ENCODE measurements around the gene NOP9. TPM values are rescaled to one million over a fixed set of nuclear protein-coding genes. Genes with fewer than 3 reads are reported as not detected.

NOP9 gene
- total and polyA plus RNA-seq, 8 donors = 22.4 to 28.4 (median 25.1) TPM

GRCh38 chr14:24280797-24281460 is 18.7 kb upstream of the NOP9 start:
- no peak for TF ChIP-seq CTCF (IDR thresholded peaks at IDR 0.05)
- intact Hi-C loops (cut with DNase I) = no loop called here
- no peaks in the 10 kb centered on the region for H3K27me3 ChIP-seq
- ATAC-seq = no peak
- no peaks in the 10 kb centered on the region for H3K9me3 ChIP-seq
- no peak for DNase-seq
- peak overlapping the region in 1 of 2 donors; percentile 74 for H3K27ac ChIP-seq
- H3K4me1 ChIP-seq = peaks cover 0 to 70% of the 10 kb centered on the region in 2 donors
- no peaks in the 10 kb centered on the region for H3K36me3 ChIP-seq
- no peak overlapping the region for H3K4me3 ChIP-seq

GRCh38 chr14:24281636-24282035 is 18.0 kb upstream of the NOP9 start:
- H3K36me3 ChIP-seq = no peaks in the 10 kb centered on the region
- H3K4me3 ChIP-seq = no peak overlapping the region
- no peaks in the 10 kb centered on the region for H3K9me3 ChIP-seq
- H3K27me3 ChIP-seq = no peaks in the 10 kb centered on the region
- DNase-seq = no peak
- intact Hi-C loops (cut with DNase I) = no loop called here
- peak; percentile 28 for ATAC-seq
- peaks cover 0 to 64% of the 10 kb centered on the region in 2 donors for H3K4me1 ChIP-seq
- H3K27ac ChIP-seq = peak overlapping the region in 1 of 2 donors; percentile 74
- TF ChIP-seq CTCF (IDR thresholded peaks at IDR 0.05) = no peak

DNA sequence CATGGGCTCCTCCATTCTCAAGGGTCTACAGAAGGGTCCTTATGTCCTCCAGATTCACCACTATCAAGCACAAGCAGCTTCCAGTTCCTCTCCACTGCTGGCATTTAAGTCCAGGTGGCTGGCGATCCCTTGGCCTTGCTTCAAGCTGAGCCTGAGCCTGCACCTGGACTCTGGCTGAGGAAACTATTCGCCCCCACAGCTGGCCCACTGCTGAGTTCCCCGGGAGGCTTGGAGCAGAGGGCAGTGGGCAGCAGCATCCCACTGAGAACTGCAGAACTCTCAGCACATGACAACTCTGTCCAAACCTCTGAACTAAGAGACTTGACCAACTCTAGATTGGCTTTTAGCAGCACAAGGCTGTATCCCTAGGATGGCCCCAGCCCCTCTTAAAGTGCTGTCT is 16.9 kb upstream of the NOP9 start:
- ATAC-seq = peak; percentile 10
- no peaks in the 10 kb centered on the region for H3K36me3 ChIP-seq

DNA sequence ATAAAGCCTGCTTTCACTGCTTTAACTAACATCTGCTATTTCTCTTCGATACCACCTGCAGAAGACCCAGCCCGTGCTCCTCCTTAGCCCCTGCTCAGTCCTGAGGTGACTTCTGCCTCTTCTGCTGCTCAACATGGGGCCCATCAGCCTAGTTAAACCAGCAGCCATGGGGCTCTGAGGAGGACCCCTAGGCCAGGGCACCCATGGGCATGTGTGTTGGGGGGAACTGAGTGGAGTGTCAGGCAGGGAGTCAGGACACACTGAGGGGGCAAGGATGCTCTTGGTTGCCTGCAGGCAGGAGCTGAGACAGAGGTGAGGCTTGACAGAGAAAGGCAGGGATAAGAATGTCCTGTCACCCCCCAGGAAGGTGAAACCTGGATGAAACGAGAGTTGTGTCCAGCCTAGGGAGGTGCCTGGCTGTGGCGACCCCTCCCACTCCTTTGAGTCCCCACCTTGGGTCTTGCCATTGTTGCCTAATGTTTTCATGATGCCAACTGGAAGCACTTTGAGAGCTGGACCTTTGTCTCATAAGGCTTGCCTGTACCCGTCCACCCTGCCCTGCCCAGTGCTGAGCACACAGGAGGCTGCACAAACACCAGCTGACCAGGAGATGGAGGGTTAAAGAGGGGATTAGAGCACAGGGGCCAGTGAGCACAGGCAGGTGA is 15.7 kb upstream of the NOP9 start:
- ATAC-seq (no peak), DNase-seq (no peak)
- H3K4me1 ChIP-seq = peaks cover 0 to 41% of the 10 kb centered on the region in 2 donors
- no peaks in the 10 kb centered on the region for H3K27me3 ChIP-seq
- H3K27ac ChIP-seq = no peak overlapping the region
- intact Hi-C loops (cut with DNase I) = no loop called here
- no peak for TF ChIP-seq CTCF (IDR thresholded peaks at IDR 0.05)
- H3K4me3 ChIP-seq = no peak overlapping the region
- H3K36me3 ChIP-seq = peaks cover 0 to 5% of the 10 kb centered on the region in 2 donors
- H3K9me3 ChIP-seq = no peaks in the 10 kb centered on the region

More for the DNA sequence above, 16.9 kb upstream of the NOP9 start:
- H3K4me1 ChIP-seq = peaks cover 0 to 53% of the 10 kb centered on the region in 2 donors
- DNase-seq = peak in 1 of 4 donors; percentile 53
- no peak overlapping the region for H3K27ac ChIP-seq
- H3K9me3 ChIP-seq = no peaks in the 10 kb centered on the region
- no peak for TF ChIP-seq CTCF (IDR thresholded peaks at IDR 0.05)
- no peak overlapping the region for H3K4me3 ChIP-seq
- intact Hi-C loops (cut with DNase I) = no loop called here
- no peaks in the 10 kb centered on the region for H3K27me3 ChIP-seq

GRCh38 chr14:24284501-24285035 is 15.1 kb upstream of the NOP9 start:
- DNase-seq = no peak
- Histone ChIP-seq H3K27ac (no peak overlapping the region), H3K27me3 (no peaks in the 10 kb centered on the region), H3K36me3 (peaks cover 0 to 11% of the 10 kb centered on the region in 2 donors), H3K4me1 (peaks cover 0 to 34% of the 10 kb centered on the region in 2 donors), H3K9me3 (no peaks in the 10 kb centered on the region), H3K4me3 (no peak overlapping the region)
- no peak for ATAC-seq
- no peak for TF ChIP-seq CTCF (IDR thresholded peaks at IDR 0.05)
- intact Hi-C loops (cut with DNase I) = no loop called here
